C4-2B (cell line): Measurements from ENCODE around the gene PRAF2.

Experiments used
- CTCF ChIP-seq: fragments of 450-650 bp; conservative IDR thresholded peaks from 2 replicates; pipeline ENCODE4 v1.5.1; 2017; ENCODE audit warnings: mild to moderate bottlenecking
- ZFX ChIP-seq: fragments of 450-650 bp; IDR thresholded peaks from 2 replicates; pipeline ENCODE4 v1.6.1; 2017

DNA sequence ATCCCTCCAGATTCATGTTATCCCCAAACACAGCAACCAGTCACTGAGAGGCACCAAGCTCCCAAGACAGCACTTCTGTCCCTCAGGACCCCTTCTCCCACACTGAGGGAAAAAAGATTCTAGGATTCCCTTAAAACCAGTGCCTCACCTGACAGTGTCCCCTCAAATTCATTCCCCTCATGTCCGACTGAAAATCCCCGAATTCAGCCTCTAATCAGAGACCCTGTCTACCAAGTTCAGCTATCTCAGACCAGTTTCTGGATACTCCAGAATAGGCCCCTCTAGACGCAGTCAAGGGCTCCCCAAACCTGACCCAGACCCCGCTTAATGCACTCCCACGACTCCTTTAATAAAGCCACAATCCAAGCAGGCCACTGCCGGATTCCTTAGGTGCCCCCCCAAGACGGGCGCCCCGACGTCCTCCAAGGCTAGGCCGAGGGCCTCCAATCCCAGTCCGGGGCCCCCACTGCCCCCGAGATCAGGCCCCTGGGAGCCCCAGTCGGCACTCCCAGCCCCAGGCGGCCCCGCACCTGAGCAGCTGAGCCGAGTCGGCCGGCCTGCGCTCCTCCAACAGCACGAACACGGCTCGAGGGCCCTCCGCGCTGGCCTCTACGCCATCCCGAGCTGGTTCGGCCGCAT, 31.1 kb downstream of the PRAF2 start:
- no peak for TF ChIP-seq CTCF
- TF ChIP-seq ZFX: peak; percentile 72
